HepG2 (cell line): ENCODE measurements around the gene NACC2. TPM values are rescaled to one million over a fixed set of nuclear protein-coding genes. Genes with fewer than 3 reads are reported as not detected.
A peak's percentile ranks its signal among the peaks of the same experiment; 100 is the strongest.

Experiments used
- ATRX ChIP-seq: sonication (generic); formaldehyde crosslinking; IDR thresholded peaks from 2 replicates; pipeline ENCODE4 v1.4.0; 2020; ENCODE audit warnings: missing genetic modification reagents, borderline replicate concordance
- FUBP1 ChIP-seq: sonication (generic); formaldehyde crosslinking; IDR thresholded peaks from 2 replicates; pipeline ENCODE4 v1.5.1; 2020; ENCODE audit warnings: missing genetic modification reagents, mild to moderate bottlenecking, borderline replicate concordance
- HIVEP1 ChIP-seq: sonication (generic); formaldehyde crosslinking; IDR thresholded peaks from 2 replicates; pipeline ENCODE4 v1.4.0; 2020; ENCODE audit warnings: mild to moderate bottlenecking, missing genetic modification reagents
- MTA1 ChIP-seq: sonication (generic); formaldehyde crosslinking; IDR thresholded peaks from 2 replicates; pipeline ENCODE4 v1.4.0; 2020; ENCODE audit warnings: missing genetic modification reagents, mild to moderate bottlenecking, borderline replicate concordance
- NR2C2 ChIP-seq: sonication (generic); formaldehyde crosslinking; IDR thresholded peaks from 2 replicates; pipeline ENCODE4 v1.4.0; 2020; ENCODE audit warnings: missing genetic modification reagents, mild to moderate bottlenecking, moderate library complexity, borderline replicate concordance
- RARG ChIP-seq: sonication (generic); formaldehyde crosslinking; IDR thresholded peaks from 2 replicates; pipeline ENCODE4 v1.4.0; 2020; ENCODE audit warnings: low read depth, mild to moderate bottlenecking, missing genetic modification reagents
- TAF1 ChIP-seq: sonication (generic); formaldehyde crosslinking; IDR thresholded peaks from 2 replicates; pipeline ENCODE4 v1.4.0; 2020; ENCODE audit warnings: missing genetic modification reagents
- ZBTB25 ChIP-seq: IDR thresholded peaks from 2 replicates; pipeline ENCODE4 v1.6.1; 2018; ENCODE audit warnings: missing genetic modification reagents
- ZBTB3 ChIP-seq: sonication (generic); formaldehyde crosslinking; IDR thresholded peaks from 2 replicates; pipeline ENCODE4 v1.4.0; 2020; ENCODE audit warnings: low read depth, mild to moderate bottlenecking, moderate library complexity, missing genetic modification reagents, borderline replicate concordance
- ZNF160 ChIP-seq: sonication (generic); formaldehyde crosslinking; IDR thresholded peaks from 2 replicates; pipeline ENCODE4 v1.8.0; 2022; ENCODE audit warnings: mild to moderate bottlenecking, inconsistent platforms, missing genetic modification reagents
- ZNF232 ChIP-seq: sonication (generic); formaldehyde crosslinking; IDR thresholded peaks from 2 replicates; pipeline ENCODE4 v1.4.0; 2020; ENCODE audit warnings: missing genetic modification reagents, borderline replicate concordance
- ZNF382 ChIP-seq: sonication (generic); formaldehyde crosslinking; IDR thresholded peaks from 2 replicates; pipeline ENCODE4 v1.5.0; 2020; ENCODE audit warnings: missing genetic modification reagents, mild to moderate bottlenecking, borderline replicate concordance
- ZNF580 ChIP-seq: IDR thresholded peaks from 2 replicates; pipeline ENCODE4 v1.6.1; 2016; ENCODE audit warnings: low read depth, borderline replicate concordance
- polyA plus RNA-seq, 8 experiments: library from polyadenylated mRNA; depleted of rRNA in 3 of 8; stranded (reverse) in 7 of 8; unstranded in 1 of 8; fragments of >200 nt; fragmentation: Illumina TruSeq in 4 of 8; extraction: Trizol in 4 of 8; gene quantifications; 2 replicates each; pipeline versions ENCODE4 v1.2.1 to v1.2.3, GENCODE V29; 2011 to 2016; ENCODE audit warnings: low read depth in 4 of 8, missing spikeins in 1 of 8, mixed read lengths in 1 of 8; ENCODE audit not compliant: insufficient read depth in 1 of 8
- total RNA-seq, 5 experiments: library from RNA; depleted of rRNA; stranded (reverse); fragments of >200 nt; fragmentation: Illumina TruSeq; extraction: Trizol; gene quantifications; 2 replicates each; pipeline ENCODE4 v1.2.3, GENCODE V29; 2016; ENCODE audit warnings: low read depth in 1 of 5
- TF ChIP-seq, protein P1 (sequence below): IDR thresholded peaks from 2 replicates; pipeline ENCODE4 v1.6.1; 2016; ENCODE audit warnings: missing biosample characterization, missing genetic modification reagents, low read depth
- TF ChIP-seq, protein P2 (sequence below): sonication (generic); formaldehyde crosslinking; IDR thresholded peaks from 2 replicates; pipeline ENCODE4 v1.8.1; 2023; ENCODE audit warnings: missing genetic modification reagents, inconsistent platforms, borderline replicate concordance
- TF ChIP-seq, protein P3 (sequence below): sonication (generic); formaldehyde crosslinking; IDR thresholded peaks from 2 replicates; pipeline ENCODE4 v1.4.0; 2020; ENCODE audit warnings: mild to moderate bottlenecking, low read depth, missing genetic modification reagents

Gene NACC2
- total and polyA plus RNA-seq, 2 of the 13 experiments (the other 11 are each of a cell fraction or from before 2014, with no cell fraction given): 5.9 to 12.3 TPM

GRCh38 chr9:135990468-135991429, 104.3 kb downstream of the NACC2 start (continued):
- TF ChIP-seq FUBP1 (CRISPR knock-in tag) (0 out of 2 replicates have a peak, but pooled peaks have one; percentile 17), TAF1 (no peak), NR2C2 (CRISPR knock-in tag) (no peak), ZNF382 (CRISPR knock-in tag) (no peak), ZNF580 (CRISPR knock-in tag) (no peak), ZBTB25 (CRISPR knock-in tag) (no peak), HIVEP1 (CRISPR knock-in tag) (no peak), RARG (CRISPR knock-in tag) (no peak), ZNF232 (CRISPR knock-in tag) (no peak), ZBTB3 (no peak), MTA1 (no peak), ZNF160 (no peak), ATRX (CRISPR knock-in tag) (no peak)
- TF ChIP-seq, protein P1, sequence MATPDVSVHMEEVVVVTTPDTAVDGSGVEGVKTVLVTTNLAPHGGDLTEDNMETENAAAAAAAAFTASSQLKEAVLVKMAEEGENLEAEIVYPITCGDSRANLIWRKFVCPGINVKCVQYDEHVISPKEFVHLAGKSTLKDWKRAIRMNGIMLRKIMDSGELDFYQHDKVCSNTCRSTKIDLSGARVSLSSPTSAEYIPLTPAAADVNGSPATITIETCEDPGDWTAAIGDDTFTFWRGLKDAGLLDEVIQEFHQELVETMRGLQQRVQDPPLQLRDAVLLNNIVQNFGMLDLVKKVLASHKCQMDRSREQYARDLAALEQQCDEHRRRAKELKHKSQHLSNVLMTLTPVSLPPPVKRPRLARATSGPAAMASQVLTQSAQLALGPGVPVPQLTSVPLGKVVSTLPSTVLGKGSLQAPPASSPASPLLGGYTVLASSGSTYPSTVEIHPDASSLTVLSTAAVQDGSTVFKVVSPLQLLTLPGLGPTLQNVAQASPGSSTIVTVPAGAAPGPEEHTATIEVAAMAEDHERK (CRISPR knock-in tag): no peak
- TF ChIP-seq, protein P2, sequence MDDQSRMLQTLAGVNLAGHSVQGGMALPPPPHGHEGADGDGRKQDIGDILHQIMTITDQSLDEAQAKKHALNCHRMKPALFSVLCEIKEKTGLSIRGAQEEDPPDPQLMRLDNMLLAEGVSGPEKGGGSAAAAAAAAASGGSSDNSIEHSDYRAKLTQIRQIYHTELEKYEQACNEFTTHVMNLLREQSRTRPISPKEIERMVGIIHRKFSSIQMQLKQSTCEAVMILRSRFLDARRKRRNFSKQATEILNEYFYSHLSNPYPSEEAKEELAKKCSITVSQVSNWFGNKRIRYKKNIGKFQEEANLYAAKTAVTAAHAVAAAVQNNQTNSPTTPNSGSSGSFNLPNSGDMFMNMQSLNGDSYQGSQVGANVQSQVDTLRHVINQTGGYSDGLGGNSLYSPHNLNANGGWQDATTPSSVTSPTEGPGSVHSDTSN (CRISPR knock-in tag): no peak
- TF ChIP-seq, protein P3, sequence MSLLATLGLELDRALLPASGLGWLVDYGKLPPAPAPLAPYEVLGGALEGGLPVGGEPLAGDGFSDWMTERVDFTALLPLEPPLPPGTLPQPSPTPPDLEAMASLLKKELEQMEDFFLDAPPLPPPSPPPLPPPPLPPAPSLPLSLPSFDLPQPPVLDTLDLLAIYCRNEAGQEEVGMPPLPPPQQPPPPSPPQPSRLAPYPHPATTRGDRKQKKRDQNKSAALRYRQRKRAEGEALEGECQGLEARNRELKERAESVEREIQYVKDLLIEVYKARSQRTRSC (CRISPR knock-in tag): no peak
